Gastroesophageal sphincter (tissue), 4 donors: ENCODE results near the gene CMYA5. TPM values are rescaled to one million over a fixed set of nuclear protein-coding genes. Genes with fewer than 3 reads are reported as not detected.

ENCODE experiments used
- ATAC-seq: fragments of 150-250 bp; one replicate; pipeline ENCODE4 v1.9.1; 2016; ENCODE audit warnings: mild to moderate bottlenecking, moderate library complexity
- H3K27ac ChIP-seq, 4 donors: fragments of 200-600 bp; sonication (generic) in 3 of 4; 1 replicate in 3 of 4; 2 replicates in 1 of 4; pipeline ENCODE4 v1.5.1; 2016 to 2019
- H3K27me3 ChIP-seq: fragments of 200-600 bp; sonication (generic); one replicate; pipeline ENCODE4 v1.5.1; 2019
- H3K36me3 ChIP-seq, 2 donors: fragments of 200-600 bp; sonication (generic); one replicate each; pipeline ENCODE4 v1.5.1; 2019; ENCODE audit warnings: control low read depth in 1 of 2
- H3K4me1 ChIP-seq, 3 donors: fragments of 200-600 bp; sonication (generic); 1 replicate in 2 of 3; 2 replicates in 1 of 3; pipeline ENCODE4 v1.5.1; 2016 to 2019; ENCODE audit warnings: control low read depth in 2 of 3
- H3K4me3 ChIP-seq, 2 donors: fragments of 200-600 bp; sonication (generic); one replicate each; pipeline ENCODE4 v1.5.1; 2019; ENCODE audit warnings: mild to moderate bottlenecking in 1 of 2, moderate library complexity in 1 of 2
- H3K9me3 ChIP-seq, 3 donors: fragments of 200-600 bp; sonication (generic); one replicate each; pipeline ENCODE4 v1.5.1; 2017 to 2019; ENCODE audit warnings: control low read depth in 2 of 3
- CTCF ChIP-seq, 4 experiments: fragments of 200-600 bp in 2 of 4; fragments of 450-650 bp in 2 of 4; sonication (generic) in 1 of 4; IDR thresholded peaks; one replicate each; pipeline ENCODE4 v1.5.1; 2017 to 2019; ENCODE audit warnings: antibody characterized with exemption in 4 of 4, mild to moderate bottlenecking in 2 of 4, moderate library complexity in 2 of 4
- EP300 ChIP-seq: sonication (generic); formaldehyde crosslinking; IDR thresholded peaks from one replicate; pipeline ENCODE4 v1.6.1; 2017; ENCODE audit warnings: antibody characterized with exemption, mild to moderate bottlenecking
- POLR2A ChIP-seq, 2 donors: fragments of 450-650 bp; IDR thresholded peaks; one replicate each; pipeline ENCODE4 v1.6.1; 2017; ENCODE audit warnings: antibody characterized with exemption in 2 of 2, mild to moderate bottlenecking in 2 of 2, moderate library complexity in 1 of 2
- POLR2AphosphoS5 ChIP-seq: sonication (generic); formaldehyde crosslinking; IDR thresholded peaks from one replicate; pipeline ENCODE4 v1.6.1; 2017; ENCODE audit warnings: antibody characterized with exemption
- WGBS, 2 donors: methylation state at CpG; one replicate each; pipeline ENCODE4 v1.1.5; 2018; ENCODE audit warnings: low coverage in 1 of 2; 5-methylcytosine and 5-hydroxymethylcytosine counted together
- total RNA-seq, 4 donors: library from RNA; depleted of rRNA; stranded (reverse); fragments of >200 nt; gene quantifications; one replicate each; pipeline ENCODE4 v1.1.0, GENCODE V29; 2016

CMYA5 gene
- total RNA-seq, 4 donors from 2014 or later: 3.2 to 11.3 (median 7.9) TPM

GRCh38 chr5:79727451-79728355 is 38.1 kb downstream of the CMYA5 start:
- no peak for ATAC-seq
- Histone ChIP-seq H3K27ac (no peak overlapping the region), H3K4me1 (no peaks in the 10 kb centered on the region), H3K36me3 (peaks cover 0 to 5% of the 10 kb centered on the region in 2 donors), H3K4me3 (no peak overlapping the region), H3K9me3 (no peaks in the 10 kb centered on the region), H3K27me3 (no peaks in the 10 kb centered on the region)
- TF ChIP-seq POLR2AphosphoS5 (no peak), CTCF (IDR thresholded peaks at IDR 0.05) (no peak), EP300 (no peak), POLR2A (IDR thresholded peaks at IDR 0.05) (no peak)
- WGBS, 2 donors: 78 to 80% methylated on average over 10 to 14 of the region's 14 CpGs

DNA sequence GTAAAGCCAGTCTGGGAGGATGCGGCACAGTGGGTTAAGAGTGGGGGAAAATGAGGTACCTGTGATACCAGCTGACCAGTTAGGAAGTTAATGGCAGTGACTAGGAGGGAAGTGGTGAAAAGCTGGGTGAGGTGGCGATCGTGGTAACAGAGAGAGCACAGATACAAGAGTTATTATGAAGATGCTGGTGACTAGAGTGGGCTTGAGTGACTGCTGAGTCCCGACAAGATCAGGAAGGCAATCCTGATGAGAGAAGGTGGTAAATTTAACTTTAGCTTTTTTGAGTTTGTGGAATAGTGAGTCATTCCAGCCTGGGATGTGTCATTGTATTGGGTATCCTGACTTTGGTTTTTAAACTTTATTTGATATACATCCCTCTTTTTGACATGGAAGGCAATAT is 38.8 kb downstream of the CMYA5 start:
- no peaks in the 10 kb centered on the region for H3K9me3 ChIP-seq
- H3K4me3 ChIP-seq: no peak overlapping the region
- H3K4me1 ChIP-seq: no peaks in the 10 kb centered on the region
- no peak for ATAC-seq
- TF ChIP-seq EP300 (no peak), CTCF (IDR thresholded peaks at IDR 0.05) (no peak), POLR2A (IDR thresholded peaks at IDR 0.05) (no peak), POLR2AphosphoS5 (no peak)
- no peaks in the 10 kb centered on the region for H3K27me3 ChIP-seq
- H3K27ac ChIP-seq: no peak overlapping the region
- H3K36me3 ChIP-seq: peaks cover 0 to 5% of the 10 kb centered on the region in 2 donors
- 90 to 93% methylated on average over 4 of the region's 4 CpGs for WGBS, 2 donors

- Histone ChIP-seq H3K27ac (no peak overlapping the region), H3K9me3 (no peaks in the 10 kb centered on the region), H3K36me3 (peaks cover 0 to 5% of the 10 kb centered on the region in 2 donors)
These were observed 40.0 kb downstream of the CMYA5 start for GRCh38 chr5:79729679-79730078.

GRCh38 chr5:79730564-79730963 is 40.9 kb downstream of the CMYA5 start:
- Histone ChIP-seq H3K4me1 (no peaks in the 10 kb centered on the region), H3K27ac (no peak overlapping the region), H3K36me3 (peaks cover 0 to 5% of the 10 kb centered on the region in 2 donors), H3K27me3 (no peaks in the 10 kb centered on the region), H3K9me3 (no peaks in the 10 kb centered on the region), H3K4me3 (no peak overlapping the region)
- ATAC-seq: no peak
- no peak for TF ChIP-seq EP300
- TF ChIP-seq POLR2A (IDR thresholded peaks at IDR 0.05): no peak
- WGBS, 2 donors: 97 to 100% methylated on average over 3 of the region's 3 CpGs

More at GRCh38 chr5:79729679-79730078, 40.0 kb downstream of the CMYA5 start:
- Histone ChIP-seq H3K4me3 (no peak overlapping the region), H3K27me3 (no peaks in the 10 kb centered on the region), H3K4me1 (no peaks in the 10 kb centered on the region)
- 55 to 100% methylated on average over 1 of the region's 2 CpGs for WGBS, 2 donors
- ATAC-seq: no peak
- TF ChIP-seq CTCF (IDR thresholded peaks at IDR 0.05): no peak
- no peak for TF ChIP-seq POLR2A (IDR thresholded peaks at IDR 0.05)
- no peak for TF ChIP-seq EP300
- no peak for TF ChIP-seq POLR2AphosphoS5

- TF ChIP-seq POLR2A (IDR thresholded peaks at IDR 0.05) (no peak), CTCF (IDR thresholded peaks at IDR 0.05) (no peak), EP300 (no peak), POLR2AphosphoS5 (no peak)
- WGBS, 2 donors: 88% methylated on average over 2 of the region's 2 CpGs; no CpG with 5 or more reads in 1 of the 2 donors
These were observed 42.1 kb downstream of the CMYA5 start for GRCh38 chr5:79731775-79732174.

More at GRCh38 chr5:79731775-79732174, 42.1 kb downstream of the CMYA5 start:
- H3K9me3 ChIP-seq: no peaks in the 10 kb centered on the region
- no peaks in the 10 kb centered on the region for H3K4me1 ChIP-seq
- no peak overlapping the region for H3K4me3 ChIP-seq
- ATAC-seq: no peak
- H3K27me3 ChIP-seq: no peaks in the 10 kb centered on the region
- H3K36me3 ChIP-seq: peaks cover 0 to 5% of the 10 kb centered on the region in 2 donors
- no peak overlapping the region for H3K27ac ChIP-seq
